Superior temporal gyrus (tissue), 1 donor: ENCODE results near the gene KRTAP10-10.
"Not testable (repeated sequence)": the region's sequence is repeated elsewhere in the genome, so short reads cannot be mapped to it uniquely, and the experiment has no call there.

Experiments
- DNase-seq: peaks from one replicate; pipeline ENCODE4 v3.0.0-alpha.2; 2016; ENCODE audit errors: extremely low spot score

The KRTAP10-10 gene

DNA sequence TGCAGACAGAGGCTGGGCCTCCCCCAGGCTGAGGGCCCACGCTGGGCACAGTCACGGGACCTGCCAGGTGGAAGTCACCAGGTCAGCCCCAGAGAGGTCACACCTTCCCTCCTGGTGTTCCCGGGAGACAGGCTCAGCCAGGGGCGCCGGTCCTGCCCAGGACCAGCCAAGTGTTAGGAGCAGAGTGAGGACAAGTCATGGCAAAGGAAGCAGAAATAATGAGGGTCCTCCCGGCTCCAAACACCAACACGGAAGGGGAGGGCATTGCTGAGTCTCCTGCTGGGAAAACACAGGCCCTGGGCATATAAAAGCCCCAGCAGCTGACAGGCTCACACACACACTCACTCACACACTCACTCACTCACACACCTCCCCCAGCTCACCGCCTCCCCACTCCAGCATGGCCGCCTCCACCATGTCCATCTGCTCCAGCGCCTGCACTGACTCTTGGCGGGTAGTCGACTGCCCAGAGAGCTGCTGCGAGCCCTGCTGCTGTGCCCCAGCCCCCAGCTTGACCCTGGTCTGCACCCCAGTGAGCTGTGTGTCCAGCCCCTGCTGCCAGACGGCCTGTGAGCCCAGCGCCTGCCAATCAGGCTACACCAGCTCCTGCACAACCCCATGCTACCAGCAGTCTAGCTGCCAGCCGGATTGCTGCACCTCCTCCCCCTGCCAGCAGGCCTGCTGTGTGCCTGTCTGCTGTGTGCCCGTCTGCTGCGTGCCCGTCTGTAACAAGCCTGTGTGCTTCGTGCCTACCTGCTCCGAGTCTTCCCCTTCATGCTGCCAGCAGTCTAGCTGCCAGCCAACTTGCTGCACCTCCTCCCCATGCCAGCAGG, at the start of gene KRTAP10-10:
TSS of gene KRTAP10-10 (plus strand) at position 339 of the 833 bp plus-strand sequence. CDS start at position 401, 62 bp downstream.
- DNase-seq, result no peak

DNA sequence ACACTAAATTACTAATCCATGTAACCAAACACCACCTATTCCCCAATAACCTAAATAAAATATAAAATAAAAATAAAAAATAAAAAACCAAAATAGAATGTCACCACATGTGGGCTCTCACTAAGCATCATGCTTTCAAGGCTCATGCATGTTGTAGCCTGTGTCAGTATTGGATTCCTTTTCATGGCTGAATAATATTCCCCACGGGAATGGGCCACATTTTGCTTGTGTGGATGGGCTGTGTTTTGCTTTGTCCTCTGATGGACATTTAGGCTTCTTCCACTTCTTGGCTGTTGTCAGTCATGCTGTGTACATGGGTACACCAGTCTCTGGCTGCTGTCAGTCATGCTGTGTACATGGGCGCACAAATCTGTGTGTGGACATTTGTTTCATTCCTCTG, 48.1 kb upstream of the KRTAP10-10 start:
- no peak for DNase-seq

- no peak for DNase-seq
Measured at GRCh38 chr21:44589586-44590305, 47.4 kb upstream of the KRTAP10-10 start.

GRCh38 chr21:44590311-44590721, 46.8 kb upstream of the KRTAP10-10 start:
- no peak for DNase-seq

DNA sequence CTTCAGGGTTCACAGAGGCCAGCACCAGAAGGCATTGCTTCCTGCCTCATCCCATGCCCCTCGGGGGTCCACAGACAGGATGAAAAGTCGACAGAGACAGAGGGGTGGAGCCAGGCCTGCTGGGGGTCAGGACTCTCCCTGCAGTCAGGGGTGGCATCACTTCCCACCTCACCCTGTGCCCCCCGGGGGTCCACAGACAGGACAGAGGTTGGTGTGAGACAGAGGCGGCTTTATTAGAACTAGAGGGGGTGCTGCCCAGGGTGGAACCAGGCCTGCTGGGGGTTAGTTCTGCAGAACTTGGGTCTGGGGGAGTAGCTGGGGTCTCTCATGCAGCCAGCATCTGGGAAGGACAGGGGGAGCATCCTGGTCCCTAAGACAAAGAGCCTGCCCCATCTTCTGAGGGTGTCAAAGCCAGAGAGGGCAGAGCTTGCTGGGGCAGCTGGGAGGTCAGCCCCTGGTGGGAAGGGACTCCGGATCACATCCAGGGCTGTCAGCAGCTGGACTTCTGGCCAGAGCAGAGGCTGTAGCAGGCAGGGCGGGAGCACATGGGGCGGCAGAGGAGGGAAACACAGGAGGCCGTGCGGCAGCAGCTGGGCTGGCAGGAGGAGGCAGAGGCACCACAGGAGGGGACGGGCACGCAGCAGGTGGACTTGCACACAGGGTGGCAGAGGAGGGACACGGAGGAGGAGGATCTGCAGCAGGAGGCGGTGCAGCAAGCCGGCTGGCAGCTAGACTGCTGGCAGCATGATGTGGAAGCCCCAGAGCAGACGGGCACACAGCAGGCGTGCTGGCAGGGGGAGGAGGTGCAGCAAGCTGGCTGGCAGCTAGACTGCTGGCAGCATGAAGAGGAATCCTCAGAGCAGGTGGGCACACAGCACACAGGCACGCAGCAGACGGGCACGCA, 46.0 kb upstream of the KRTAP10-10 start:
- DNase-seq, result not testable (repeated sequence)

- not testable (repeated sequence) for DNase-seq
Measured at GRCh38 chr21:44591801-44592130, 45.4 kb upstream of the KRTAP10-10 start.

- DNase-seq, result no peak
Measured at GRCh38 chr21:44592446-44593311, 44.5 kb upstream of the KRTAP10-10 start, which contains the start of gene KRTAP10-6. Gene KRTAP10-6, minus strand, starts transcription at chr21:44592505. Its CDS starts 21 bp downstream, at chr21:44592484.

DNA sequence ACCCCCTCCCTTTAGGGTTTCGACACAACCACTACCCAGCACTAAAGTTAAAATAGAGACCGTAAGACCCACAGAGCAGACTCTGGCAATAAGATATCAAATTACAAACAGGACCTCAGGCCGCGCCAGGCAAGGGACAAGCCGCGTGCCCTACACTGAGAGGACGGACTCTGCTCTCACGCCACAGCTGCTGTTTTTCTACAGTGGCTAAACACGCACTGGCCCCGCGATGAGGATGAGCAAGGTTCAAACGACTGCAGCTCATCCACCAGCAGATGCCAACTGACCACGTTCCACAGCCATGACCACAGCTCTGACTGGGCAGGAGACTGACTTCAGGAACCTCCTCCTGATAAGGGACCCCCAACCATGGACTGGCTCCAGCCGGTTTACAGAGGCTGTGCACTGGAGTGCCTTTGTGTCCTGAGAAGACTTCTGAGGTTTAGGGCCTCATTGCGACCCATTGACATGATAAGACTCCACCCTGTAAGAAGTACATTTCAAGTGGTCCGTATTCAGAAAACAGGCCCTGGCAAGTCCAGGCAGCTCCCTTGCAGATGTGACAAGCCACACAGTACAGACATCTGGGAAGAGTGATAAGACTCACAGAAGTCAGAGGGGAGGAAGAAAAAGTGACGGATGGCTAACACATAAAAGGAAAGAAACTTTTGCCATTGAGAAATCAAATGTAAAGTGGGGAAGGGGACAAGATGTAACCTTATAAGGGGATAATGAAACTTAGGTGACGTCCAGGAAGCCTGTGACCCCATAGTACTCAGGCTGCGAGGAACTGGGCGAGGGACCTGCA, 43.4 kb upstream of the KRTAP10-10 start:
- DNase-seq, result no peak

DNA sequence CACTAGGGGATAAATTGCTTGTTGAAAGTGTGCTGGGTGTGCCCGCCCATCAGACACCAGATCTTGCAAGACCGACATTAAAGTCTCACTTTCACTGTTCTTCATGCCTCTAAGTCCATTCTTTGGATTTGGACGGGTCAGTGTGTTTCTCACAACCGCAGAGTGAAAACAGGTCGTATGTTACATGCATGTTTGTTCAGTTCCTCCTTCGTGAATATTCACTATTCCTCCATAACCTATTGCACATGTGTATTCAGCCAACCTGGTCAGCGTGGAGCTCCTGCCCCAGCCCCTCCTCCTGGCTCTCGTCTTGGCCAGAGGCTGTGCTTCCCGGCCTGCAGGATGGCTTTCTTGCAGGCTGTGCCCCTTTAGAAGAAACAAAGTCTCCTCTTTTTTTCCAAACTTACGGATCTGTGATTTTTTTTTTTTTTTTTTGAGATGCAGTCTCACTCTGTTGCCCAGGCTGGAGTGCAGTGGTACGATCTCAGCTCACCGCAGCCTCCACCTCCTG, 42.7 kb upstream of the KRTAP10-10 start:
- no peak for DNase-seq

GRCh38 chr21:44595524-44595923, 41.6 kb upstream of the KRTAP10-10 start:
- no peak for DNase-seq

- DNase-seq, result no peak
Measured at GRCh38 chr21:44596068-44596725, 41.0 kb upstream of the KRTAP10-10 start.

- no peak for DNase-seq
Measured at GRCh38 chr21:44598061-44598460, 39.1 kb upstream of the KRTAP10-10 start.

- DNase-seq, result no peak
Measured at GRCh38 chr21:44599264-44600029, 37.7 kb upstream of the KRTAP10-10 start.

DNA sequence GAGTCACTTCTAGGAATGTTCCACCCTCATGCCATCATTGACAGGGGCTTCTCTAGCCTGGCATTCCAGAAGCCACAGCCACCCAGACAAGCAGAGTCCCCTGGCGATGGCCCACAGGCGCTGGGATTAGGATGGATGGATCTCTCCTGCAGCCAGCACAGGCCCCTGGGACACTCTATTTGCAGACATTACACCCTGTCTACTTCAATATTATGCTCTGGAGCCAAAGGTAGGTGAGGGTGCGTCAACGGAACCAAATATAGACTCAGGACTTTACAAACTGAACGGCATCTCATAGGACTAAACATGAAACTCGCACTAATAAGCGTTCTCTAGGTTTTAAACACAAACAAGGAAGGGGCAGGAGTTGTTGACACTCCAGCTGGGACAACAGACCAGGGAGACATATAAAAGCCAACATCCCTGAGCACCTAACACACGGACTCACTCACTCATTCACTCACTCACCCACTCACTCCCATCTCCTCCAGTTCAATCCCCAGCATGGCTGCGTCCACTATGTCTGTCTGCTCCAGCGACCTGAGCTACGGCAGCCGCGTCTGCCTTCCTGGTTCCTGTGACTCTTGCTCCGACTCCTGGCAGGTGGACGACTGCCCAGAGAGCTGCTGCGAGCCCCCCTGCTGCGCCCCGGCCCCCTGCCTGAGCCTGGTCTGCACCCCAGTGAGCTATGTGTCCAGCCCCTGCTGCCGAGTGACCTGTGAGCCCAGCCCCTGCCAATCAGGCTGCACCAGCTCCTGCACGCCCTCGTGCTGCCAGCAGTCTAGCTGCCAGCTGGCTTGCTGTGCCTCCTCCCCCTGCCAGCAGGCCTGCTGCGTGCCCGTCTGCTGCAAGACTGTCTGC, 36.8 kb upstream of the KRTAP10-10 start, which contains the start of gene KRTAP10-7:
TSS of gene KRTAP10-7 (plus strand) at position 480 of the 861 bp plus-strand sequence. CDS start at position 505, 25 bp downstream.
- DNase-seq, result not testable (repeated sequence)

- DNase-seq, result not testable (repeated sequence)
Measured at GRCh38 chr21:44601091-44601490, 36.1 kb upstream of the KRTAP10-10 start.

DNA sequence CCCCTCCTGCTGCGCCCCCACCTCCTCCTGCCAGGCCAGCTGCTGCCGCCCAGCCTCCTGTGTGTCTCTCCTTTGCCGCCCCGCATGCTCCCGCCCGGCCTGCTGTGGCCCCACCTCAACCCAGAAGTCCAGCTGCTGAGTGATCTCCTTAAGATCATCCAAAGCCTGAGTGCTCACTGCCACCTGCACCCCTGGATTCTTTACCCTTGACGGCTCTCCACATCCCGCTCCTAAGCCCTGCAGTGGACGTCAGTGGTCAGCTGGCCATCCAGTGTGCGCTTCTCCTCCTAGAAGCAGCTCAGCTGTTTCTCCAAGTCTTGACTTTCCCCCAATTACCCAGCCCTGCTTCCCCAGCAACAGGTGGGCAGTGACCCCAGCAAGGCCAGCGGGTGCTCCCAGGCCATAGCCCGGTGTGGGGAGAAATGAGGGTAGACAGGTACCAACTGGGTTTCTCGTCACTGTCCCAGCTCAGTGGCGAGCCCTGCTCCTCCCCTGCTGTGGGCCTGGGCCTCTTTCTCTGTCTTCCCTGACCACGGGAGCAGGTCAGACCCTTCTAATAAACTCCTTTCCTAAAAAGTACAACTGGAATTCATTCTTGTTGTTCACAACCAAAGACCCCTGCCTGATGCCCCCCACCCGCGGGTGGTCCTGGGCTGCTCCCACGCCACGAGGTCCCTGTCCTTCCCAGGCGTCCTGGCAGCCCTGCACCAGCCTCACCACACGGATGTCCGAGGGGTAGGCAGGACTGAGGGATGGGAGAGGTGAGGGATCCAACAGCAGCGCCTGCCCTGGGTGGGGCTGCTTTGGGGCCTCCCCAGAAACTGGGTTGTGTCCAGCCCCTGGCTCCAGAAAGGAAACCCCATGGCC, 35.3 kb upstream of the KRTAP10-10 start:
- no peak for DNase-seq
